DOHH2 (cell line): ENCODE measurements around the gene HECW1.

ENCODE experiments used
- H3F3A ChIP-seq: fragments of 200-600 bp; sonication (generic), shearing (Covaris generic); 2 replicates; pipeline ENCODE4 v1.6.0; 2016; ENCODE audit warnings: antibody characterized with exemption, mild to moderate bottlenecking; ENCODE audit not compliant: control insufficient read depth, insufficient read depth
- H3K27ac ChIP-seq: fragments of 200-600 bp; sonication (generic); 2 replicates; pipeline ENCODE4 v1.5.1; 2014; ENCODE audit warnings: low read depth, mild to moderate bottlenecking, low read length, moderate library complexity
- H3K27me3 ChIP-seq: fragments of 200-600 bp; sonication (generic); 2 replicates; pipeline ENCODE4 v1.6.1; 2014; ENCODE audit warnings: mild to moderate bottlenecking, low read length, mixed read lengths; ENCODE audit not compliant: control insufficient read depth
- H3K36me3 ChIP-seq: fragments of 200-600 bp; sonication (generic); 2 replicates; pipeline ENCODE4 v1.6.1; 2014; ENCODE audit warnings: mild to moderate bottlenecking, low read length, moderate library complexity, mixed read lengths; ENCODE audit not compliant: control insufficient read depth
- H3K4me1 ChIP-seq: fragments of 200-600 bp; sonication (generic); 2 replicates; pipeline ENCODE4 v1.6.1; 2014; ENCODE audit warnings: mild to moderate bottlenecking, low read length, mixed read lengths; ENCODE audit not compliant: control insufficient read depth
- H3K4me2 ChIP-seq: fragments of 200-600 bp; sonication (generic); 2 replicates; pipeline ENCODE4 v1.6.0; 2014; ENCODE audit warnings: mild to moderate bottlenecking, low read length, moderate library complexity
- H3K4me3 ChIP-seq: fragments of 200-600 bp; sonication (generic); 2 replicates; pipeline ENCODE4 v1.5.1; 2014; ENCODE audit warnings: mild to moderate bottlenecking, low read length, mixed read lengths
- H3K79me2 ChIP-seq: fragments of 200-600 bp; sonication (generic); 2 replicates; pipeline ENCODE4 v1.6.1; 2014; ENCODE audit warnings: mild to moderate bottlenecking, low read length, mixed read lengths; ENCODE audit not compliant: control insufficient read depth
- H3K9me2 ChIP-seq: fragments of 200-600 bp; sonication (generic); replicated peaks from 2 replicates; pipeline ENCODE4 v1.6.1; 2014; ENCODE audit warnings: mild to moderate bottlenecking, low read length, mixed read lengths; ENCODE audit not compliant: control insufficient read depth
- H3K9me3 ChIP-seq: fragments of 200-600 bp; sonication (generic); 2 replicates; pipeline ENCODE4 v1.6.1; 2014; ENCODE audit warnings: antibody characterized with exemption, low read length, mixed read lengths; ENCODE audit not compliant: control insufficient read depth, insufficient read depth
- H4K20me1 ChIP-seq: fragments of 200-600 bp; sonication (generic); 2 replicates; pipeline ENCODE4 v1.6.0; 2014; ENCODE audit warnings: low read depth, mild to moderate bottlenecking, antibody characterized with exemption, low read length, moderate library complexity; ENCODE audit not compliant: control insufficient read depth, insufficient read depth
- EZH2phosphoT487 ChIP-seq: fragments of 200-600 bp; sonication (generic); IDR thresholded peaks from 2 replicates; pipeline ENCODE4 v1.6.1; 2017; ENCODE audit warnings: borderline replicate concordance, mild to moderate bottlenecking, antibody characterized with exemption, low read length, moderate library complexity, mixed read lengths
- TF ChIP-seq, protein P1 (sequence below): fragments of 200-600 bp; sonication (generic); IDR thresholded peaks from one replicate; pipeline ENCODE4 v1.5.1; 2014; ENCODE audit warnings: antibody characterized with exemption, mild to moderate bottlenecking, low read depth, low read length; ENCODE audit not compliant: poor library complexity, severe bottlenecking

Gene HECW1

DNA sequence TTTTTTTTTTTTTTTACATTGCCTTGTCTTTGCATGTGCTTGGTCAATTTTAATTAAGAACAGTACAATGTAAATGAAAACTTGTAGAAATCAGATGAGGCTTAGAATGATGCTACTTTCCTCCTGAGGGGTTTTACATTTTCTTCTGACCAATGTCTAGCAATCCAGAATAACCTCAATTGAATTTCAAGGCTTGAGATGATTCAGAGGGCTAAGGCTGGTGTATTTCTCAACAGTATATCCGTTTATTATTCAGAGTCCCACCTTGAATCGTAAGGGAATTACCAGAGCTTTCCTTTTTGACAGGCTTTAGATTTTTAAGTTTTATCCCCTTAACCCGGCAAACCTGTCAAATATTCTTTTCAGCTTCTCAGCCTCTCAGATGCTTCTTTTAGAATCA lies 239.2 kb downstream of the HECW1 start:
- Histone ChIP-seq H3K79me2 (no peaks in the 10 kb centered on the region), H3K9me2 (no peaks in the 10 kb centered on the region), H3K4me1 (no peaks in the 10 kb centered on the region), H3F3A (no peaks in the 10 kb centered on the region), H3K27ac (no peak overlapping the region), H3K4me3 (no peak overlapping the region), H4K20me1 (no peaks in the 10 kb centered on the region), H3K4me2 (no peak overlapping the region), H3K9me3 (no peaks in the 10 kb centered on the region), H3K36me3 (no peaks in the 10 kb centered on the region), H3K27me3 (no peaks in the 10 kb centered on the region)
- TF ChIP-seq, protein P1, sequence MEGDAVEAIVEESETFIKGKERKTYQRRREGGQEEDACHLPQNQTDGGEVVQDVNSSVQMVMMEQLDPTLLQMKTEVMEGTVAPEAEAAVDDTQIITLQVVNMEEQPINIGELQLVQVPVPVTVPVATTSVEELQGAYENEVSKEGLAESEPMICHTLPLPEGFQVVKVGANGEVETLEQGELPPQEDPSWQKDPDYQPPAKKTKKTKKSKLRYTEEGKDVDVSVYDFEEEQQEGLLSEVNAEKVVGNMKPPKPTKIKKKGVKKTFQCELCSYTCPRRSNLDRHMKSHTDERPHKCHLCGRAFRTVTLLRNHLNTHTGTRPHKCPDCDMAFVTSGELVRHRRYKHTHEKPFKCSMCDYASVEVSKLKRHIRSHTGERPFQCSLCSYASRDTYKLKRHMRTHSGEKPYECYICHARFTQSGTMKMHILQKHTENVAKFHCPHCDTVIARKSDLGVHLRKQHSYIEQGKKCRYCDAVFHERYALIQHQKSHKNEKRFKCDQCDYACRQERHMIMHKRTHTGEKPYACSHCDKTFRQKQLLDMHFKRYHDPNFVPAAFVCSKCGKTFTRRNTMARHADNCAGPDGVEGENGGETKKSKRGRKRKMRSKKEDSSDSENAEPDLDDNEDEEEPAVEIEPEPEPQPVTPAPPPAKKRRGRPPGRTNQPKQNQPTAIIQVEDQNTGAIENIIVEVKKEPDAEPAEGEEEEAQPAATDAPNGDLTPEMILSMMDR: no peak
- no peak for TF ChIP-seq EZH2phosphoT487

DNA sequence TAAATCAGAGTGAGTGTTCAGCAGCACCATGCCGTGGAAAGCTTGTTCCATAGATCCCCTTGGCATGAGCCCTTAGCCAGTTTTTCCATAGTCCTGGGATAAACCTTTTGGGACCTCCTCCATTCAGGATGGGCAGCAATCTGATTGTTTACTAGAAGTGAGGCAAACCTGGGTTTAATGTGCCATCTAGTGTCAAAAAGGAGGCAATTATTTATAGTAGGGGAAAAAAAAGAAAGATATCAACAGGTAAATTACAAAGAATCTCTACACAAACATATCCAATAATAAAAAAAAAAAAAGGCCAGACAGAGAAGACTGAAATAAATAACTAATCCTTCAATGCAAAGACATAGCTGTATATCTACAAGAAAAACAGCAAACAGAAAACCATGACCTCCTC lies 241.5 kb downstream of the HECW1 start:
- Histone ChIP-seq H3F3A (no peaks in the 10 kb centered on the region), H4K20me1 (no peaks in the 10 kb centered on the region), H3K79me2 (no peaks in the 10 kb centered on the region), H3K4me2 (no peak overlapping the region), H3K9me3 (no peaks in the 10 kb centered on the region), H3K36me3 (no peaks in the 10 kb centered on the region), H3K4me1 (no peaks in the 10 kb centered on the region), H3K27ac (no peak overlapping the region), H3K27me3 (no peaks in the 10 kb centered on the region), H3K4me3 (no peak overlapping the region), H3K9me2 (no peaks in the 10 kb centered on the region)
- TF ChIP-seq, protein P1: peak; percentile 20
- TF ChIP-seq EZH2phosphoT487: no peak

DNA sequence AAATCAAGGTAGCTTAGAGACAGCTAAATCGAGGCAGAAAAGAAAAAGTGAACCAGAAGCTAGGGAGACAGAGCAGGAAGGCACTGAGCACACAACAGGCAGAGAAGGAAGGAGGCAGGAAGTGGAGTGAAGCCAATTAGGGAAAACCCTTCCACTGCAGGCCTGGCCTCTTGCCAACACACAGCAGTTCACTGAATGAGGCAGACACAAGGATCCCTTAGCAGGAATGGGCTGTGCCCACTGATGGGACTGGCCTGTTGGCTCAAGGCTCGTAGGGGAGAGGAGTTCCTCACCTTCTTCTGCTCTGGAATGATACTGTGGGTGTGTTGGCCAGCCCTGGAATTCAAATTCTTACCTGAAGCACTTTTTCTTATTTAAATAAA lies 250.2 kb downstream of the HECW1 start:
- H3K9me2 ChIP-seq: no peaks in the 10 kb centered on the region
- H3K9me3 ChIP-seq: no peaks in the 10 kb centered on the region
- no peaks in the 10 kb centered on the region for H3K79me2 ChIP-seq
- H3F3A ChIP-seq: no peaks in the 10 kb centered on the region
- no peaks in the 10 kb centered on the region for H3K36me3 ChIP-seq
- no peaks in the 10 kb centered on the region for H3K27me3 ChIP-seq
- TF ChIP-seq EZH2phosphoT487: no peak
- TF ChIP-seq, protein P1: no peak
- H4K20me1 ChIP-seq: no peaks in the 10 kb centered on the region
- H3K27ac ChIP-seq: no peak overlapping the region
- H3K4me1 ChIP-seq: no peaks in the 10 kb centered on the region
- no peak overlapping the region for H3K4me3 ChIP-seq
- no peak overlapping the region for H3K4me2 ChIP-seq
